Ovary (tissue), 3 donors: ENCODE measurements around the gene ZIC2.

Experiments
- CTCF ChIP-seq, 3 donors: fragments of 450-650 bp in 2 of 3; fragments of 200-600 bp in 1 of 3; IDR thresholded peaks; one replicate each; pipeline versions ENCODE4 v1.5.1 to v1.8.0; 2016 to 2022; ENCODE audit warnings: antibody characterized with exemption in 3 of 3, mild to moderate bottlenecking in 1 of 3
- EP300 ChIP-seq: sonication (generic); formaldehyde crosslinking; IDR thresholded peaks from one replicate; pipeline ENCODE4 v1.6.1; 2017; ENCODE audit warnings: antibody characterized with exemption
- POLR2A ChIP-seq: fragments of 450-650 bp; IDR thresholded peaks from one replicate; pipeline ENCODE4 v1.6.1; 2017; ENCODE audit warnings: antibody characterized with exemption, mild to moderate bottlenecking, moderate library complexity
- donor health status: DM: no; HTN: no; CAD: no.

DNA sequence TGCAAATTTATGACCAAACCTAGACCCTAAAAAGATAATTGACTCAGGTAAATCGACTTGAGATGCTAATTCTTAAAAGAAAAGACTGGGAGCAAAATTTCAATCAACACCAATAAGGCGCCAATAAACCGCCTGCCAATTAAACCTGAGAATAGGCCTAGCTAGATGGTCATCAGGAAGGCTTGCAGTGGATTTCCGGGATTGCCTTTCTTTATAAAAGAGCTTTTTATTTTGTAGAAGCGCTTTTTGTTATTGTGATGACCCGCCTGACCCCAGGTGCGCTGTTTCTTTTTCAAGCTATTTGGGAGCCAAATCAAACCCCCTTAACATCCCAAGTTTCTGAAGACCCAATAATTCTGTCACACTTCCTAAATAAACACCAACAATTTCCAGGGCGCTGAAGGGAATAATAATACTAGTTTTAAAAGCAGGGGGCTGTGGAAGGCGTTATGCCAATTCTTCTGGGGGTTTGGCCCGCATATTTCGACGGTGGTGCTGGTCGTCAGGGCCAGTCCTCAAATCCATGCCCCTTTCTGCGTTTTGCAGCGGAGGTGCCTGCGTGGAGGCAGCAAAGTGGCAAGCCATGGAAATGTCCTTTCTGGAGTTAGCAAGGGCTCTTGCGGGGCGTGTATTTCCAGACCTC, 7.2 kb upstream of the ZIC2 start:
- TF ChIP-seq CTCF (IDR thresholded peaks at IDR 0.05) (no peak), EP300 (no peak), POLR2A (no peak)
